ENCODE results near the gene PANK3. TPM values are rescaled to one million over a fixed set of nuclear protein-coding genes. Genes with fewer than 3 reads are reported as not detected.
"Not testable (repeated sequence)": the region's sequence is repeated elsewhere in the genome, so short reads cannot be mapped to it uniquely, and the experiment has no call there.

Gene PANK3
- polyA plus RNA-seq, 3 donors, result 58.4 to 68.9 (median 66.5) TPM

DNA sequence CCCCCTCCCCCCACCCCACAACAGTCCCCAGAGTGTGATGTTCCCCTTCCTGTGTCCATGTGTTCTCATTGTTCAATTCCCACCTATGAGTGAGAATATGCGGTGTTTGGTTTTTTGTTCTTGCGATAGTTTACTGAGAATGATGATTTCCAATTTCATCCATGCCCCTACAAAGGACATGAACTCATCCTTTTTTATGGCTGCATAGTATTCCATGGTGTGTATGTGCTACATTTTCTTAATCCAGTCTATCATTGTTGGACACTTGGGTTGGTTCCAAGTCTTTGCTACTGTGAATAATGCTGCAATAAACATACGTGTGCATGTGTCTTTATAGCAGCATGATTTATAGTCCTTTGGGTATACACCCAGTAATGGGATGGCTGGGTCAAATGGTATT is 5.5 kb downstream of the PANK3 start:
- not testable (repeated sequence) for DNase-seq (ENCODE audit: extremely low read depth in 1 of 11, low read depth in 9 of 11, low spot score in 4 of 11)

DNA sequence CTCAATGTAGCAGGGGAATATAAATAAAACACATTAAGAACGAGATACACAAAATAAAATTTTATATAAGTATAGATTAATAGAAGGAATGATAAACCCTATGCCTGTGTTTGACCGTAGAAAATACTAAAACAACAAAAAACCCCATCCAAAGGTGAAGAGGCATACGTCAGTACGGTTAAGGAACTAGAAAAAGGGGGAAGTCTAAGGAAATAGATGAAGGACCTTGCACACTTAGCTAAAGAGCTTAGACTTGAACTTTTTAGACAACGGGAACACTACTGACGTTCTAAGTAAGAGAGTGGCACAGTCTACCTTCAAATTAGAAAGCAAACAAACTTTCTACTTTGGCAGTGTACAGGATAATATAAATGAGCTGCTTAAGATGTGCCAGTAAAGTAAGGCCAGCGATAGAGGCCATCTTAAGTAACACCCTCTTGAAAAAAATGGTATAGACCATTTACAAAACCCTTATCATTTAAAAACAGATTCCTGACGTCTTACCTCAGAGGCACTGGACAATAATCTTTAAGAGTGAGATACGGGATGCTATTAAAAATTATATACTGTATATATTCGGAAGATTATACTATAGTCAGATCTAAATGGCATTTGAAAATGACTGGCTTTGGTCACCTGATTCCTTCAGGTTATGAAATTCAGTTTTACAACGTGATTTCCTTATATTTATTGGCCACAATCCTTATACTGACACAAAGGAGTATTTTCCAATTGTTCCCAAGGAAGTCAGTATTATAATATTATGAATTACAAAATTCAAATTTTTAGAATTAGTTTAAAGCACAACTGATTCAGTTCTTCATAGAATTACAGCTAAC is 8.5 kb downstream of the PANK3 start:
- no peak for DNase-seq (ENCODE audit: extremely low read depth in 1 of 11, low read depth in 9 of 11, low spot score in 4 of 11)

DNA sequence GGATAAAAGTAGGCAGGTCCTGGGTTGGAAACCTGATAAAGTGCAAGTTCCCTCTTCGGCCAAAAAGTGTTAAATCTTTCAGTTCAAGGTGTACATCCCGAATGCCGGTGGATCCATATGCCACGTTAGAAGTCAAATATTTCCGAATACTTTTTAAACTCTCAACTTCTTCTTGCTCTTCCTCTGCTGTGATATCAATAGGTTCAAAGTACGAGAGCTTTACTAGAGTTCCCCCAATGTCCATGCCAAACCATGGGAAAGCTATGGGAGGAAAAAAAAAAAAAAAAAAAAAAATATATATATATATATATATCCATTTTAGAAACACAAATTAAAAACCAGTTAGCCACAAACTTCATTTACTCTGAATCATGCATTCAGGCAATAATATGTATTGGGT is 10.4 kb downstream of the PANK3 start:
- no peak for DNase-seq (ENCODE audit: extremely low read depth in 1 of 11, low read depth in 9 of 11, low spot score in 4 of 11)

DNA sequence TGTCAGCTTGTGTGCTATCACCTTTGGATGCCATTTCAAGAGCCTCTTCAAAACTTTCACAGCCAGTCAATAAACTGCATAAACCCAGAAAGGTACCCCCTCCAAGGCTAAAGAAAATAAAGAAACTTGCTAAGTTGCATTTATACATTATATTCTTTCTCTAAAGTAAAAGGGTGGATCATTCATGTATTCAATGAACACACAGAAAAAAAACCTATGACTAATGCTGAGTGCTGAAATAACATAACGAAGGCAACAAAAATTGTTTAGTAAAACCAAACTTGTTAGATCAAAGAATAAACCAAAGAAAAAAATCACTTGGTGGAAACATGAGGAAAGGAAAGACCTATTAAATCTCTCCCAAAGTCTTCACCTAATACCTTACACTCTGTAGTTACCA is 15.2 kb downstream of the PANK3 start:
- no peak for DNase-seq (ENCODE audit: extremely low read depth in 1 of 11, low read depth in 9 of 11, low spot score in 4 of 11)

DNA sequence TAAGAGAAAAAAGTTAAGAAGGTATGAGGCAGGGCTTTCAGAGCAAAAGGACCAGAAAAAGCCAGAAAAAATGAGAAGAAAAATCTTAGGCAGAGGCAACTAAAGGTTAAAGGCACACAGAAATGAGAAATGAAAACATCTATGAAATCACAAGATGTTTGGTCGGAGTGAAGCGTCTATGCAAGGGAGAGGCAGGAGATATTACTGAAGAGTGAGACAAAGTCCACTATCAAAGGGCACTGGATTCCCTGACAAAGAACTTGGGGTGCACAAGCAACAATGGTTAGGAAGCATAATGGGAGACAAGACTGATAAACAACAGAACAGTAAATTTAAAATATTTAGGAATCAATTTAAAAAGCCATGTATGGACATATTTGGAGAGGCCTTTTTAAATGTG is 16.9 kb downstream of the PANK3 start:
- DNase-seq (ENCODE audit: extremely low read depth in 1 of 11, low read depth in 9 of 11, low spot score in 4 of 11), result no peak

DNA sequence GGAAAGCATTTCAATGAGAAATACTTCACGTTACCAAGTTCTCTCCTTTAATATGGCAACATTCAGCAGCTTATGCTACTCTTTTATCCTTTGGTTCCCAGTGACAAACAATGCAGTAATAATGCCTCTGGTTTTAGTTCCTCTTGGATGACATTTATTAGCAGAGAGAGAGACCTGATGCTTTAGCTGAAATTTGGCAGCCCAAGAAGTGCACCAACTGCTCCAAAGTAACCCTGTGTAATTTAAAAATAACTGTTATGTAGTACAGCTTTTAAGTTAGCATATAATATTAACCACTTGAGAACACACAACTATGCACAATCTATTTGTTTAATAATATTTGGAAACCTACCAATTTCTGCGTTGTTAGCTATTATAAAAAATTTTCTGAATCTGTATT is 21.8 kb downstream of the PANK3 start:
- DNase-seq (ENCODE audit: extremely low read depth in 1 of 11, low read depth in 9 of 11, low spot score in 4 of 11), result no peak

DNA sequence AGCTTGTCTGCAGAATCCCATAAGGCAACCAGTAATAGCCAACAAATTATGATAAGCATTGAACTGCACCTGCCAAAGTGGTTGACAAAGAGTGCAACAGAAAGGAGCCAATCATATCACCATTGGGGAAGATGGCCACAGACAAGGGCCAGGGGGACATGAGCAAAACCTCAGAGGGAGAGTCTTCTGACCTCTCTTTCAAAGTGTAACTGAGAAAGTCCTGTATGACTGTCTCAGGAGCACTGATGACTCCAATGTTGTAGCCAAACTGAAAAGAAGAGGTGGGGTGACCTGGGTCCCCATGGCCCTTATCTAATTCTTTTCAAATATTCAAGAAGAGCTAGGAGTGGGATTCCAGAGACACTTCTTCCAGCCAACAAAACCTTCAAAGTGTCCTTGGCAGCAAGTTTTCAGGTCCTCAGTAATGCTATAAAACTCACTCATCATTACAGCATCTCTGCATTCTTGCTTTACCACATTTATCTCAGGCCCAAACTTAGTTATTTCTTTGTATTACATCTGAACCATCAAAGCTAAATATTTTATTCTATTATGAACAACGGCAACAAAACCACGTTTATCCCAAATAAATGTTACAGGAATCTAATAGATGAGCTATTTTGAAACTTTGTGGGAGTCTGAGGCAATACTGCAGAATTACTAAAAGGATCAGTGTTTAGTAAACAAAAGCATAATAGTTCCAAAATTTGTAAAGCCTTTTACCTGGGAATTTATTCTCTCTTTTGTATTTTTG is 25.6 kb downstream of the PANK3 start:
- no peak for DNase-seq (ENCODE audit: extremely low read depth in 1 of 11, low read depth in 9 of 11, low spot score in 4 of 11)

DNA sequence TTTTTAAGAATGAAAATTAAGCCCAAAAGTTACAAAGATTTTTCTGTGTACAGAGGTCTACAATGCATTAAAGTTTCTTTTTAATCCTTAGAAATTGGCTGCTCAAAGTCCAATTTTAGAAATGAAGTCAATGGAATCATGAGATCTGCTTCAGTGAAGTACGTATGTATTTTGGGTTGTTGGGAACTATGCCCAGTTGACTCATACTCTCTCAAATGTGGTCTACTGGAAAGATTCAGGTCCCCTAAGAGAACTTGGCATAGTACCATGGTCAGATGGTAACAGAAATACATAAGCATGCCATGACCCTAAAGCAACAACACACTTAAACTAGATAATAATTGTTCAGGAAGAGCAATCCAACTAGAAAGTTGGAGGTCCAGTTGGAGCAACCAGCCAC is 27.0 kb downstream of the PANK3 start:
- DNase-seq (ENCODE audit: extremely low read depth in 1 of 11, low read depth in 9 of 11, low spot score in 4 of 11), result no peak

DNA sequence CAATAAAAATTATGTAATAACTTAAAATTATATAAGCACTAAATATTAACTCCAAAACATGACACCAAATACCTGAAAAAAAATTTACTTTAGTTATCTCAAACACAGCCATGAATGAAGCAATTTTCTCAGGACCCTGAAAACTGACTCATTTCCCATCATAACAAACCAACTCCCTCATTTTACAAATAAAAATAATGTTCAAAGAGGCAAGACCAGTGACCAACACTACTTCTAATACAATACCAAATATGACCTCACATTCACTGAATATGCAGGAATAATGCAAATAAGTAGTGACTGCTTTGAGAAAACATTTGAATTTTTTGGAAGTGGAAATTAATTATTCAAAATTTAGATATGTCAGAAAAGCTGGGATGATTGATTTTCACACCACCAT is 28.5 kb downstream of the PANK3 start:
- no peak for DNase-seq (ENCODE audit: extremely low read depth in 1 of 11, low read depth in 9 of 11, low spot score in 4 of 11)

DNA sequence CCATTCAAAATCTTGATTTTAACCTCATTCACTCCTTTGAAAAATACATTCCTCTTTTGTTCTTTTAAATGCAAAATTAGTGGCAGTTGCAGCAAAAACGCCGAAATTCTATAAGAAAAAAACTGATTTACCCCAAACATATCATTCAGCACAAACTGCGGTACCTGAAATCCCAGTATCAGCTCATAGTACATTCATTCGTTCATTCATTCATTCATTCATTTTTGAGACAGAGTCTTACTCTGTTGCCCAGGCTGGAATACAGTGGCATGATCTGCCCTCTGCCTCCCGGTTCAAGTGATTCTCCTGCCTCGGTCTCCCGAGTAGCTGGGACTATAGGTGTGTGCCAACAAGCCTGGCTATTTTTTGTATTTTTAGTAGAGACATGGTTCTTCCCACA is 29.6 kb downstream of the PANK3 start:
- no peak for DNase-seq (ENCODE audit: extremely low read depth in 1 of 11, low read depth in 9 of 11, low spot score in 4 of 11)

DNA sequence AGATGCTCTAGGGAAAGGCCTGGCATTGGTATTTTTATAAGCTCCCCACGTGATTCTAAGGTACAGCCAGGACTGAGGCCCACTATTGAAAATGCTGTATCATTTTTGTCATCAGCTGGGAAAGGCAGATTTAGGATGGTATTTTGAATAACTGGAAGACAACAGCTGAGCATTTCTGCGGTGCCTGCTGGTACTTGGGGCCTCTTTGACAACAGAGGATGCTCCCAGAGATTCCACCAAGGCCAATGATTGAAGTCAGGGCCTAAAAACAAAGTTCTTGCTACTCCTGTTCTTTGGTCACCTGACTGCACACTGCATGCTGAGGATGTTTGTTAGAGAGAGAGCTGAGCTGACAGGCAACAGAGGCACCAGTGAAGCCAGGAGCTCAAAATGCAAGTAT is 42.0 kb downstream of the PANK3 start:
- DNase-seq (ENCODE audit: extremely low read depth in 1 of 11, low read depth in 9 of 11, low spot score in 4 of 11), result no peak

DNA sequence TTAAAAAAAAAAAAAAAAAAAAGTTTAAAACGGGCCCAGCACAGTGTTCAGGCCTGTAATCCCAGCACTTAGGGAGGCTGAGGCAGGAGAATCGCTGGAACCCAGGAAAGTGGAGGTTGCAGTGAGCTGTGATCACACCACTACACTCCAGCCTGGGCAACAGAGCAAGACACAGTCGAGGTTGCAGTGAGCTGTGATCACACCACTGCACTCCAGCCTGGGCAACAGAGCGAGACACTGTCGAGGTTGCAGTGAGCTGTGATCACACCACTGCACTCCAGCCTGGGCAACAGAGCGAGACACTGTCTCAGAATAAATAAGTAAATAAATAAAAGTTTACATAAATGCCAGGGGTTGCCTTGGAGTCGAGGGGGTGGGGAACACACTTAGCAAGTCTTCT is 44.8 kb downstream of the PANK3 start:
- DNase-seq (ENCODE audit: extremely low read depth in 1 of 11, low read depth in 9 of 11, low spot score in 4 of 11), result not testable (repeated sequence)

DNA sequence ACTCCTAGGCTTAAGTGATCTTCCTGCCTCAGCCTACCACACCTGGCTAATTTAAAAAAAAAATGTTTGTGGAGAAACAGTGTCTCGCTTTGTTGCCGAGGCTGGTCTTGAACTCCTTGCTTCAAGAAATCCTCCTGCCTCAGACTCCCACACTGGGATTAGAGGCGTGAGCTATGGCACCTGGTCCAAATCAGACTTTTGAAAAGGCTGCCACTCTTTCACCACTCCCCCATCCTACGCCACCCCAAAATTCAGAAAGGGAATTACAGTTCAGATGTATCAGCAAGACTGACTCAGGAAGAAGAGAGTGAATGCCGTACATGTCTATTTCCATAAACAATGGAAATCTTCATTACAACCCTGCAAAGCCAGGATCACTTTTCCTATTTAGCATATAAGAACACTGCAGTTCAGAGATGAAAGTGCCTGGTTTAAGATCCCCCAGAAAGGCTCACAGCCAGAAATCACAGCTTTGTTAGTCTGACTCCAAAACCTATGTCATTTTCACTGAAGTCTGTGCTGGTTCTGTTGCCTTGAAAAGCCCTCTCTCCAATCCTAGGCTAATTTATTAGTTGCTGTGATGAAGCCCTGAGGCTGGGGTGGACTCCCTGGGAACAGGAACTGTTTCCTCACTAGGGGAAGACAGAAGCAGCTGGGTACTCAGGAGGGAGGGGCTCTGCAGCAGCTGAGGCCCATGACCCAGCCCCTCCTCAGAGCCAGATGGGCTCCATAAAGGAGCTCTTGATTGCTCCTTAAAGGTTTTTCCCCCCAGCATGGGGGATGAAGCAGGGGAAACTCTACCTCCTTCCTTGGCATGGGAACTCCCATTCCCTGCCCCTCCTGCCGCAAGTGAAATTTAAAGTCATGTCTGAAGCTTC is 46.9 kb downstream of the PANK3 start:
- DNase-seq (ENCODE audit: extremely low read depth in 1 of 11, low read depth in 9 of 11, low spot score in 4 of 11), result no peak

DNA sequence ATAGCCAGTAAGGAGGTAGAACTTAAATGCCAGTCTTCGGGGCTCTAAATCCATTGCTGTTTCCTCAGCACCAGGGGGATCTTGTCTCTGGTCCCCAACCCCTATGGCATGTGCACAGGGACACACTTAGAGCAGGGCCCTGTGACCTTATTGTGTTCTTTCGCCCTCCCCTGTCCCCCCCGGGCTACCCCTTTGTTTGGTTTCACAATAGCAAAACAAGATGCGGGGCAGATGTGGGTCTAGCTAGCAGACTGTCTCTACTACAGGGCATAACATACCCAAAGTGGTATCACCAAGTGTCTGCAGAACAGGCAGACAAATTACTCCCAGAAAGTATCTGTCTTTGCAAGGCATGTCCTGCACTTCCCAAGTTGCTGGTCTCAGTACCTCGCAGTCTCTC is 48.0 kb downstream of the PANK3 start:
- DNase-seq (ENCODE audit: extremely low read depth in 1 of 11, low read depth in 9 of 11, low spot score in 4 of 11), result no peak

DNA sequence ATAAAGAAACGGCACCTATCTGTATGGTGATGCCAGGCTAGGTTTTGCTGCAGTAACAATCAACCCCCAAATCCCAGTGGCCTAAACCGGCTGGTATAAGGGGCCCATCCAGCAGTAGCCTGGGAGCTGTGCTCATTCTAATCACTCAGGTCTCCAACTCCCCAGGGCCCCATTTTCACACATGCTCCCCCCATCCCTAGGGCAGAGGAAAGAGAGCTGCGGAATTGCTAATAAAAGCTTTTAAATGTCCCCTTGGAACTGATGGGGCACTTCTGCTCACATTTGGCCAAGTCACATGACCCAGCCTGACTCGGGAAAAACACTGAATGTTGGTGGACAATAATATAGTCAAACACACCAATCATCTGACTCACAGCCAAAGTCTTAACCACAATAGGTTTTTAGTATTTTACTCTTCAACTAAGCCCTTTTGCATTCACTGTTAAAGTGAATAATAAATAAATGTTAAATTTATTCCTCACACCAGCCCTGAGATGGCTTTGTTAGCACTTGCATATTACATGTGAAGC is 48.5 kb downstream of the PANK3 start:
- DNase-seq (ENCODE audit: extremely low read depth in 1 of 11, low read depth in 9 of 11, low spot score in 4 of 11), result no peak

DNA sequence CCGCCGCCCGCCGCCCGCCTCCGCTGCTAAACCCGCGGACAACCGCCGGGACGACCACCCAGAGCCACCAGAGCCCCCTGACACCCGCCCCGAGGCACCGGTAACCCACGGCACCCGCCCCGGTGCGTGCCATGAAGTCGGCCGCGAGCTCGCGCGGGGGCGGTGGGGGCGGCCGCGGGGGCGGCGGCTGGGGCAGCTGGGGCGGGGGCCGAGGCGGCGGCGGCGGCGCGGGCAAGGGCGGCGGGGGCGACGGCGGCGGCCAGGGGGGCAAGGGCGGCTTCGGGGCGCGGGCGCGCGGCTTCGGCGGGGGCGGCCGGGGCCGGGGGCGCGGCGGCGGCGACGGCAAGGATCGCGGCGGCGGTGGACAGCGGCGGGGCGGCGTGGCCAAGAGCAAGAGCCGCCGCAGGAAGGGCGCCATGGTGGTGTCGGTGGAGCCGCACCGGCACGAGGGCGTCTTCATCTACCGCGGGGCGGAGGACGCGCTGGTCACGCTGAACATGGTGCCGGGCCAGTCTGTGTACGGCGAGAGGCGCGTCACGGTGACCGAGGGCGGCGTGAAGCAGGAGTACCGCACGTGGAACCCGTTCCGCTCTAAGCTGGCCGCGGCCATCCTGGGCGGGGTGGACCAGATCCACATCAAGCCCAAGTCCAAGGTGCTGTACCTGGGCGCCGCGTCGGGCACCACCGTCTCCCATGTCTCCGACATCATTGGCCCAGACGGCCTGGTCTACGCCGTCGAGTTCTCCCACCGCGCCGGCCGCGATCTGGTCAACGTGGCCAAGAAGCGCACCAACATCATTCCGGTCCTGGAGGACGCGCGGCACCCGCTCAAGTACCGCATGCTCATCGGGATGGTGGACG is 49.6 kb downstream of the PANK3 start:
- peak in 2 of 11 donors; percentile 3 to 6 for DNase-seq (ENCODE audit: extremely low read depth in 1 of 11, low read depth in 9 of 11, low spot score in 4 of 11)

DNA sequence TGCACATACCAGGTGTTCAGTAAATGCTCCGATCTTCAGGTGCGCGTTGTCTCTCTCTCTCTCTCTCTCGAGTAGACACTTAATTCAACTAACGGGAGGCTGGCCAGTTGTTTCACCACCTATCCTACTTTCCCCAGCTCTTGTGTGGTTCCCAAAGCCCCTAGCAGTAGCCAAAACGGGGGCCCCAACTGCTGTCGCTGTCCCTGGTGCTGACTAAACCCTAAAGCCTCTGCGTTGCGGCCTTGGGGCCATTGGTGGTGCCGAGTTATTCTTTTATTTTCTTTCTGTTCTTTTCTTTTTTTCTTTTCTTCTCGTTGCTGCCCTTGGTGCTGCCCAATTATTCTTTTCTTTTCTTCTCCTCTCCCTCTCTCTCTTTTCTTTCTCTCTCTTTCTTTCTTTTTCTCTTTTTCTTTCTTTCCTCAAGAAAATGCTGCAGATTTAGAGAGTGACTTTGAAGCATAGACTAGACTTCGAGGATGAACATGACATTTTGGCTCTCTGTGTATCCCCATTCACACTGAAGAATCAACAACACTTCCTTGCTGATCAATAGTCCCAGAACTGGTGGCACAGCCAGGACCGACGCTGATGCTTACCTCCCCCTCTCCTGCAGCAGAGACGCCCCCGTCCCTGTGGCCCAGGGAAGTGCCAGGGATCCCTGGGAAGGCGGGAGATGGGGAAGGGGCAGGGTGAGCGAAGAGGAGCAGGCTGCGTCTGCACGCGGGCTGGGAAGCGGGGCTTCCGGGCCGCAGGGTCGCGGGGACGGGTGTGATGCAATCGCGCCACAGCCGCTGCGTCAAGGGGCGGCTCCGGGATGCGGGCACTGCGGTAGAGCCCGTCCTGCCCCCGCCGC is 50.4 kb downstream of the PANK3 start, which contains the start of gene FBLL1:
TSS of gene FBLL1 (plus strand) at position 785 of the 853 bp plus-strand sequence. CDS start 200 bp downstream, outside the sequence.
- DNase-seq (ENCODE audit: extremely low read depth in 1 of 11, low read depth in 9 of 11, low spot score in 4 of 11), result peak; percentile 29 to 70 (median 60)

Measured in renal cortex interstitium (tissue), 11 donors.